GM23248 (cell line): ENCODE measurements around the gene MEGF6.

ENCODE experiments used
- EZH2 ChIP-seq: fragments of 200-600 bp; sonication (generic); IDR thresholded peaks from 2 replicates; pipeline ENCODE4 v1.6.1; 2018; ENCODE audit warnings: antibody characterized with exemption, mild to moderate bottlenecking; ENCODE audit not compliant: insufficient read depth, poor library complexity, severe bottlenecking
- EZH2phosphoT487 ChIP-seq: fragments of 200-600 bp; sonication (generic); IDR thresholded peaks from 2 replicates; pipeline ENCODE4 v1.6.1; 2018; ENCODE audit warnings: antibody characterized with exemption, moderate library complexity, mild to moderate bottlenecking, low read depth; ENCODE audit not compliant: insufficient read depth

- TF ChIP-seq EZH2 (no peak), EZH2phosphoT487 (no peak)
Observed at GRCh38 chr1:3542676-3543075, 68.6 kb downstream of the MEGF6 start.
